Stimulated activated CD4-positive, alpha-beta T cell treated with anti-CD3 and anti-CD28 coated beads, Interleukin-1b, Interleukin-23, amount 100 ng/mL, for 48 hours (primary cell): ENCODE results near the gene BACE2.

Source experiments
- DNase-seq: peaks from one replicate; pipeline ENCODE4 v3.0.0-alpha.2; 2020

BACE2 gene

DNA sequence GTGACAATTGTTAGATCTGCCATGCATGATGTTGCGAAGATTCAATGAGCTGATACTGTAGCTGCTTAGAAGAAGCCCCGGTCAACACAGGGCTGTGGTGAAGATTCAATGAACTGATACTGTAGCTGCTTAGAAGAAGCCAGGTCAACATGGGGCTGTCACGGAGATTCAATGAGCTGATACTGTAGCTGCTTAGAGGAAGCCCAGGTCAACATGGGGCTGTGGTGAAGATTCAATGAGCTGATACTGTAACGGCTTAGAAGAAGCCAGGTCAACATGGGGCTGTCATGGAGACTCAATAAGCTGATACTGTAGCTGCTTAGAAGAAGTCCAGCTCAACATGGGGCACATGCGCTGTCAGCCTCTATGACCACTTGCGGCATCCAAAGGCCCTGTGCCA, 18.8 kb upstream of the BACE2 start:
- DNase-seq, result no peak

DNA sequence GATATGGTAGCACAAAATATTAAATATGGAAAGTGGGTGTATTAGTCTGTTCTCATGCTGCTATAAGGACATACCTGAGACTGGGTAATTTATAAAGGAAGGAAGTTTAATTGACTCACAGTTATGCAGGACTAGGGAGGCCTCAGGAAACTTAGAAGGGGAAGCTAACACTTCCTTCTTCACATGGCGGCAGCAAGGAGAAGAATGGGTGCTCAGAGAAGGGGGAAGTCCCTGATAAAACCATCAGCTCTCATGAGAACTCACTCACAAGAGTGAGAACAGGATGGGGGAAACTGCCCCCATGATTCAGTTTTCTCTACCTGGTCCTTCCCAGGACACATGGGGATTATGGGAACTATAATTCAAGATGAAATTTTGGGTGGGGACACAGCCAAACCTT, 15.8 kb upstream of the BACE2 start:
- DNase-seq, result no peak

DNA sequence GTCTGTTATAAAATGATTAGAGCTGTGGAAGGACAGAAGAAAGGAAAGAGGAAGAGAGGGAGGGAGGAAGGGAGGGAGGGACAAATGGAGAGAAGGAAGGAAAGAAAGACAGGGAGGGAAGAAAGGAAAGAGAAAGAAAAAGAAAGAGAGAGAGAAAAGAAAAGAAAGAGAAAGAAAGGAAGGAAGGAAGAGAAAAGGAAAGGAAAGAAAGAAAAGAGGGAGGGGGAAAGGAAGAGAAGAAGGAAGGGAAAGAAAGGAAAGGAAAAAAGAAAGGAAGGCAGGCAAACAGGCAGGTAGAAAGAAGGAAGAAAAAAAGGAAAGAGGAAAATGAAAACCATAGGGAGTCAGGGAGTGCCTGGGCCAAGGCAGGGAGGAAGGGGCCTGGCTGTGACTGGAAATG, 14.5 kb upstream of the BACE2 start:
- DNase-seq, result no peak

DNA sequence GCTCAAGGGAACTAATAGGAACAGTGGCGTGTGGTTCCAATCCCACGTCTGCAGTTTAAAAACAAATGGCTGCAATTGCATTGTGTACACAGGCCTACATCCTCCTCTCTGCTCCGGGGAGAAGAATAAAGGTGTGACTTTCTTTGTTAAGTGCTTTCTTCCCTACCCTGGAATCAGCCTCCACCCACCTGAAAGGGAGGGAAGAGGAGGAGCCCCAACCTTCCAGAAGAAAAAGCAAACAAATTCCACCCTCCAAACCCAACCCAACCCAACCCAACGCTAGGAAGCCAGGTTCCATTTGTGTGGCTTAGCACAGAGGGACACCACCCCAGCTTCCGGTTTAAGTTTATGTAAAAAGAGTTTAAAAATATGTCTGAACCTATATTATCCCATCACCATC, 11.8 kb upstream of the BACE2 start:
- no peak for DNase-seq

DNA sequence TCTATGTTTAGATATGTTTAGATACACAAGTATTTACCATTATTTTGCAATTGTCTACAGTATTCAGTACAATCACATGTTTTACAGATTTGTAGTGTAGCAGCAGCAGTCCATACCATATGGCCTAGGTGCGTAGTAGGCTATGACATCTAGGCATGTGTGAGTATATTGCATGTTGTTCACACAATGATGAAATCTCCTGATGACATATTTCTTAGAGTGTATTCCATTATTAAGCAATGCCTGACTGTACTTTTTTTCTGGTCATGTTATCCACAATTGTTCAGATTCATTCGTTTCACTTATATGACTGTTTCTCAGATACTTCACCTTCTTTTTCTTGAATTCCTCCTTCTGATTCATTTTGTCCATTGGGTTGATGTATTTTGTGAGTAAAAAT, 9.9 kb upstream of the BACE2 start:
- DNase-seq, result no peak

DNA sequence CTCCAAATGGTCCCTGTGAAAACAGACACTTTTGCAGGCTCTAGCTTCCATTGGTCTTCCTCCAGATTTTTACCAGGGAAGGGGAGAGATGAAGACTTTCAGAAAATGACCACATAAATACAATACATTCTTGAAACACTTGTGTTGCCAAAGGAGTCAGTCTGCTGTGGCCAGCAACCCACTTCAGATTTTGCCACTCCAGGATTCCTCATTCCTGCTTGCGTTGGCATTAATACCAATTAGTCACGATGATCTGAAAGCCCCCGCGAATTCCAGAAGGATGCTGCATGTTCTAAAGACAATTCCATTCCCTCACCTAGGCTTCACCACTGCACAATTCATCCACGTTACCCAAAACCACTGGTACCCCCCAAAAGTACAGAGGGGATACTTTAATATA, 7.9 kb upstream of the BACE2 start:
- DNase-seq, result no peak

DNA sequence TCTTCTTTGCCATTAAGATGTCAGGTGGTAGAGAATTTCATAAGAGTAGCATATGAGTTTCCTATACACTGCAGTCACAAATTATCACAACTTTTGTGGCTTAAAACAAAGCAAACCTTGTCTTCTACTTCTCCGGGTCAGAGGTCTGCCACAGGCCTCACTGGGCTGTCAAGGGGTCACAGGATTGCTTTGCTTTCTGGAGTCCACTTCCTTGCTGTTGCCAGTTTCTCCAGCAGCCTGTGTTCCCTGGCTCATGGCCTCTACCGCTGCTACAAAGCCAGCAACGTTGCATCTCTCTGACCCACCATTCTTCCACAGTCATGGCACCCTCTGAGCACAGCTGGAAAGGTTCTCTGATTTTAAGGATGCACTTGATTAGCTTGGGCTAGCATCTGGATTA, 6.5 kb upstream of the BACE2 start:
- no peak for DNase-seq

DNA sequence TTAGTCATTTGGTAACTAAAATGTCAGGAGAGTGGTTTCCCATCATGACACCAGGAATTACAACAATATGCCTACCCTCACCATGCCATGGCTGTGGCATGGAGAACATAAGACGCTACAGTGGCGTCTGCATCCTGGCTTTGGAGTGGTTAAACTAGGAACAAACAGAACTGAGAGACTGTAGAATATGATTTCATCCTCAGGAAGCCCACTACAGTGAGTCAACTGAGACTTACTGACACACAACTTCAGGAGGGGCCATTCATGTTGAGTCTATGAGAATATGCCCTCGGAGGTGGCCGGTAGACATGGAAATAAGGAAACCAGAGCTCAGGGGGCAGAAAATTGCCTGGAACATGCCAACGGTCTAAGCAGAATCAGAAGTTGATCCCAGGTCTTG, 5.9 kb upstream of the BACE2 start:
- no peak for DNase-seq

DNA sequence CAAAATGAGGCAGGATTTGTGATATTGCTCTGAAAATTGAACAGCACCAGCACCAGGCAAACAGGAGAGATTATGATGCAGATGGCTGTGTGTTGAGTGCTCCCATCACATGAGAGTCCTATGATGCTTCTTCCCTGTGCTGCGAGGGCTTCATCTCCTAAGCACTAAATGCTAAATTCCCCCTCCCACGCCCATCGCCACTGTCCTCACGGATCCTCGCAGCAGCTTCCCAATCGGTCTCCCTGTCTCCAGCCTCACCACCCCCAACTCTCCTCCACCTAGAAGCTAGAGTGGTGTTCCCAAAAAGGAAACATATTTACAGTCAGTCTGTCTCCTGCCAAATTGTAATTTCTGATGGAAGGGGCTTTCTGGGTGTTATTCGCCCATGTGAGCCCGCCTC, 4.9 kb upstream of the BACE2 start:
- no peak for DNase-seq

DNA sequence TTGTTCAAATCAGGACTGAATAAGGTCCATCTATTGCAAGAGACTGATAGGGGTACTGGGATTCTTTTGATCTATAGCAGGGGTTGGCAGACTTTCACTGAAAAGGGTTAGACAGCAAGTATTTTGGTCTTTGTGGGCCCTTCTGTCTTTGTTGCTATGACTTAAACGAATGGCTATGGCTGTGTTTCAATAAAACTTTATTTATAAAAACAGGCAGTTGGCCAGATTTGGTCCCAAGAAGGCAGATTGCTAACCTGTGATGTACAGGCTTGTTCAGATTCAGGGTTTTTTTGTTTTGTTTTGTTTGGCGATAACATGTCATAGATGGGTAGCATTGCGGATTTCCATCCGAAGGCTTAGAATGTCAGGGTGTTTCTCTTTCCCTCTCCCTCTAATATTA, 3.9 kb upstream of the BACE2 start:
- DNase-seq, result no peak

DNA sequence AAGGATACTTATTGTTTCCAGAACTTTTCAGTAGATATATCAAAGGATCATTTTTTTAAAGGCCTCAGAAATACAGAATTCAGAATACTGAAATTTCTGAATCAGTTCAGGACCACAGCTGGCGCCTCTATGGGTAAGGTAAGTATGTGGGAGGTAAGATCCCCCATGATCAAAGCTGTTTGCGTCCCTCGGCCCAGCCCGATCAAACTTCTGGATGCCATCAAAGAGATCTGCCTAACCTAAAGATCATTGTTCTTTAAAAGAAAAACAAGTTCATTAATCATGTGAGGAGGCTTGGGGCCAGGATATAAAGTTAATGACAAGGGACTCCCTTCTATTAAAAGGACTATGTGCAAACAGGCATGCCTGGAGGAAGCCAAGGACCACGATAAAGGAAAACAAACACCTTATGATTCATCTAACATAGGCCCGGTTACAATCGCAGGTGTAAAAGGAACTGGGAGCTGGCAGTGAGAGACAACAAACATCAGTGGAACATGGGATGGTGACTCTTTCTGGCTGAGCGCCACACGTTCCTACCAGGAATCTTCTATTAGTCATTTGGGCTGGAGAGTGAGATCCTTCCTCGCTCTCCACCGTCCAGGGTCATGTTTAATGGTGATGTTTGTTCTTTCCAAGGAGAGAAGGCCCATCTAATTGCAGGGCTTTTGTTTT, 2.8 kb upstream of the BACE2 start:
- no peak for DNase-seq

DNA sequence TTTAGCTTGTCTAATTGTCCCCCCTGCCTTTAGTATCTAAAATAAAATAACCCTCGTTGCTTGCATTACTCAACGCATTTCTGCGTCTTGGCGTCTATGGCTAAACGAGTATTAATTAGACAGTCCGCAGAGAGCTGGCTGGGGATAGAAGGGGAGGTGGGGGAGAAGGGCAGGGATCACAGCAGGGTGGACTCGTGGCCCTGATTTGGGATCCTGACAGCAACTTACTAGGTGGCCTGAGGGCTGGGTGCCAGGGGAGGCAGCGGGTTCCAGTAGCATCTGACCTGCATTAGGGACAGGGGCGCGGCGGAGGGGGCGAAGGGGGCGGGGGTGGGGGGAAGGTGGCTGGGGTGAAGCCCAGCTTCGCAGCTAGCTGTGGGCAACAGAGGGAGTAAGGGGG, 1.1 kb upstream of the BACE2 start:
- DNase-seq, result no peak

DNA sequence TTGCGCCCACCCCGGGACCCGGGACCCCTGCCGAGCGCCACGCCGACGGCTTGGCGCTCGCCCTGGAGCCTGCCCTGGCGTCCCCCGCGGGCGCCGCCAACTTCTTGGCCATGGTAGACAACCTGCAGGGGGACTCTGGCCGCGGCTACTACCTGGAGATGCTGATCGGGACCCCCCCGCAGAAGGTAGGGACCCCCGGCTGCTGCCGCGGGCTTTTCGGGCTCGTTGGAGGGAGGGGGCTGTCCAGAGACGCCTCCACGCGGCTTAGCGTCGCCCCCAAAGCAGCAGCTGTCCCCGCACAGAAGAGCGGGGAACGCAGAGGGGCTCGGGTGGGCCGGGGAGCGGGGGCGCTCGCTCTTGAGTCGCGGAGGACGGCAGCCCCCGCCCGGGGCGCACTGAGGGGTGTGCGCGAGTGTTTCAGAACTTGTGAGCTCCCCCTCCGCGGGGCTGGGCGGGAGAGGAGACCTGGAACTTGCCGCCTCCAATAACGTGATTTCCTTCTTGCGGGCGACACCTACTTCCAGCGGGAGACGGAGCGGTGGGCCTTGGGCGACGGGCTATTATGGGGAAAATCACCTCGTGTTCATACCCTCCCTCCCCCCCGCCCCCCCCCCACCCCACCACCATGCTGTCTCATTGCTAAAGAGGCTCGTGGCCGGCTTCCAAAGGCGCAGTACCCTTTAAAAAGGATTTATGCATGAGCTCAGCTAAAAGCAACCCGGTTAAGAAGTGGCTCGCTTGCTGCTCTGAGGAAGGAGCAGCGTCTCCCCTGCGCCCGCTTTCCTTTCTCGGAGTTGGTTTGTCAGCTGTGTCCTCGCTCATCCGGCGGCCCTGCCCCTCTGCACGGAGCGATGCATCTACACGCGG, 664 bp downstream of the BACE2 start:
- DNase-seq, result no peak

DNA sequence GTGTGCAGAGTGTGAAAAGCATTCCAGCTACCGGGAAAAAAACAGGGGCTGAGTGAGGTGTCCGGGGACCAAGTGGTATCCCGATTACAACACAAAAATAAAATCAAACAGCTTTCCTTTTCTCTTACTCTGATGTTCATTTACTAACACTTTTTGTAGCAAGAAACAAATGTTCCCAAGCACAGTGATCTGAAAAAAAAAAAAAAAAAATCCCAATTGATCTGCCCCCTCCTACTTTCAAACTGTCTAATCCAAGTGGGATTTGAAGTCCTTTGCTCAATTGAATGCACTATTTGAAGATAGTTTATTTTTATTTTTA, 1.3 kb downstream of the BACE2 start:
- no peak for DNase-seq

DNA sequence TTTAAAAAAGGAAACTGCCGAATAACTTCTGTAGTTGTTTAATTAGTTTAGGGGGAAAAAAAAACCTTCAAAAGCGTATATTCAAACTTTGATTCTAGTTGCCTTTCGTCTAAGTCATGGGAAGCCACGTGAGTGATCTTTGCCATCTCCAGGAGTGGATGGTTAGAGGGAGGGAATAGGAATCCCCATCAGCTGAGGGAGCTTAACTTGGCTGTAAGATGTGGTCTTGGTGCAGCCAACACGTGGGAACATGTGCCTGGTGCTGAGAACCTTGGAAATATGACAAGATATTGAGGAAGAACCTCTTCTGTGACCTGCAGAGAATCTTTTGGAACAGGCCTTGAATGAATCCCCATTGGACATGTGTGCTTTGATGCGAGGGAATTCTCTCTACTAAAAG, 1.7 kb downstream of the BACE2 start:
- no peak for DNase-seq

DNA sequence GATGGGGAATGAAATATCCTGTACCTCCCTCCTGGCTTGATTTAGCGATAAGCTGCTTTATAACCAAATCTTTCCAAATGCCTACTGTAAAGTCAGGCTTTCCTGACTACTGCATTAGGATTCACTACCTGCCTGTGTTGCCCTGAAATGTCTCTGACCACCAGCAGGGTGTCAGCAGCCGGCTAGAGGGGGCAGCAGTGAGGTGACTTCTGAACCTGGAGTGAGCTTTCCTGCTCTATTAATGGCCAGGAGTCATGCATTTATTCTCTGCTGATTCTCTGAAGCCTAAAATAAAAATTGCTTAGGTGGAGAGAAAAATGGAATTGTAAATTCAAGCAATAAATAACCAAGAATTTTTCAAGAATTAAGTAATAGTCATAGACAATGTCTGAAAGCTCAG, 2.5 kb downstream of the BACE2 start:
- DNase-seq, result no peak

DNA sequence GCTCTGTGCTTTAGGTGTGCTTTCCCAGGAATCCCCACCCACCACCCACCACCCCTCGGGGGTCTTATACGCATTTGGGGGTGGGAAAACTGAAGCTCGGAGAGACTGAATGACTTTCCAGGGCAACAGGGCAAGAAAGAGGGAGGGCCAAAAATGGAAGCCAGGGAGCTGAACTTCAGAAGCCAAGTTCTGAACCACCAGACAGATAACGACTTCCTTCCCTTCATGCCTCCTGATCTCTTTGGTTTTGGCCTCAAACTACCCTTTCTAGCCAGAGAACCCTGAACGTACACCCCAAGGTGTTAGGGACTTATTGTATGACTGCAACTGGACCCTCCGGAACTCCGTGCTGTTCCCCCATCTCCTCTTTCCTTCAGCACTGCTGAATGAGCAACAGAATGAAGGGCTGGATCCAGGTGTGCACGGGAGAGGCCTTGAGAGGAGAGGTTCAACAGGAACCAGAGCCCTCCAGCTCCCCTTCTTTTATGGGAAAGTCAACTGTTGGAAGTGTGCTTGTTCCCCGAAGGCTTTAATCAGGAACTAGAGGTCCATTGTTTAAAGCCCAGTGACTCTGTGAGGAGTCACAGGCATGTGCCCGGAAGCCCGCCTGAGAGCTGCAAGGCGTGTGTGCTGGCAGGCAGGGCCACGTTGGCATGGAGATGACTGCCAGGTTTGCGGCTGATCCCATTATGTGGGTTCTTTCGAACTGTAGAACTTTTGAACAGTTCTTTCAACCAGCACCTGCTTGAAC, 3.1 kb downstream of the BACE2 start:
- no peak for DNase-seq

DNA sequence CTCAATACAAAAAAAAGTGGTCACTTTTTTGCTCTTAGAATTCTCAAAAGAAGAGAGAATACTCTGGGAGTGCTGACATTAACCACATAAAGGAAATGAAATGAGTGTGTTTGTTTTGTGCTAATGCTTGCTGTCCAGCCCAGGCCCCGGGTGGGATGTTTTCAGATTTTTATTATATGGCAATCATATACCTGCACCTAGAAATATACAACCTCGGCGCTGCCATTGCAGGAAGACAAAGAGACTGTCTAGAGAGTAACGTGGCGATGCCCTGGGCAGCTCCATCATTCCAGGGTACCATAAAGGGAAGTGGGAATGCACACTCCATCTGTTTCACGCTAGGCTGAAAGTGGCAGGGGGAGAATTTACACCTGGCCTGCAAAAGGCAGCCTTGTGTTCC, 7.1 kb downstream of the BACE2 start:
- DNase-seq, result no peak

DNA sequence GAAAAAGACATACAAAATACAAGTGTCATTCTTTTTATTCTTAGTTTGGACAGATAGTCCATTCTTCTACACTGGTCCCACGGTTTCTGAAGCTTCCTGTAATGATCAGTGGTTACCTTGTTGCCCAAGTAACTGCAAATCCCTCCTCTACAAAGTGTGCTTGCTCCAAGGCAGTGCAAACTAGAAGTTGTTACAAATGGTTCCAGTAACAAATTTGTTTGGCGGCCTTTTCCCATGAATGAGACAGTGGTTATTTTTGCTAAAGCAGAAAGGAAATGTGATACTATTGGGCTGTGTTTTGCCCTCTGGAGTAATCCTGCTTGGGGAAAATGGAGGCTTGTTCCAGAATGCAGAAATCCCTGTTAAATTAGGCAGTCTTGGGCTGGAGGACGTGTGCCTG, 8.9 kb downstream of the BACE2 start:
- no peak for DNase-seq

DNA sequence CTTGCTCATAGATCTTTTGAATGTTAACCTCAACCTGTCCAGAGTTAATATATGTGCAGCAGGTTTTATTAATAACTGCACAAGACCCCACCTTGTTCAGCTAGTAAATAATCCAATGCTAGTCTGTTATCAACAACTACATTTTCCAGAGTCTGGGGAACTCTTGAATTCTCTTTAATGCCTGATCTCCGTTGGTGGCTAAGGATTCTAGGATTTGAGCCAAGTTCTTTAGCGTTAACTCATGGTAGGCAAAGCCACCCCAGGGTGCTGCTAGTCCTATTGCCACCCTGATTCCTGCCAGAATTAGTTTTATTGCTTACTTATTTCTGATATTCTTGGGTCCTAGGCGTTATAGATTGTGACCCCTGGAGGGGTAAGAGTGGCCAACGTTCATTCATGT, 12.8 kb downstream of the BACE2 start:
- no peak for DNase-seq

DNA sequence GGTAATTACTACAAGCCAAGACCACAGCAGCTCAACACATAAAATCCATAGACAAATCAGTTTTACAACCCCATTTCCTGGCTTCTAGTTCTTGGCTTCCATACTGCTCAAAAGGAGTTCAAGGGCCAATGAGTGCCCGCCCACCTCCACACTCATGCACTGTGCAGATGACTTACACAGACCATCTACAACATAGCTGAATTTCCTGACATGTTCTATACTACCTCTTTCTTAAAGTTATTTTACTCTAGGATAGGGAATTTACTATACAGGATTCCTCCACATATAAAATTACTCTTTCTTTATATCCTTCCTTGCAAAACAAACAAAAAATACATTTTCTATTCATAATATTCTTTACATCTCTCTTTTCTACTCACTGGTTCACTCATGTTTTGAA, 14.6 kb downstream of the BACE2 start:
- no peak for DNase-seq

DNA sequence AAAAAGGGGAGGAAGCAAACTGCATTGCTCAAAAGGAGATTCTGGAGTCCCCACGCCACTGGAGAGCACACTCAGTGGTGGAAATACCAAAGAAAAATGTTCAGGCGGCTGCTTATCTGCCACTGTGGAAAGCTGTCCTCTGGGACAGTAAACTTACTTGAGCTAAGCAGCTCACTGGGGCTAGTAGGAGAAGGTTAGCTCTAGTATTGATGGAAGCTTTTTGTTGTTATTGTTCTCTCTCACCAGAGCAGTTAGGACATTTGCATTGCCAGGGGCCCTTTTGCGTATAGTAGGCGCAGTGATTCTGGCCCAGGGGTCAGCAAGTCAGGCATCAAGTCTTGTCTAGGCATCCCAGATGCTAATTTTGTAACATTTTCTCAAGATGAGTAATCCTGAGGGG, 15.6 kb downstream of the BACE2 start:
- DNase-seq, result no peak

DNA sequence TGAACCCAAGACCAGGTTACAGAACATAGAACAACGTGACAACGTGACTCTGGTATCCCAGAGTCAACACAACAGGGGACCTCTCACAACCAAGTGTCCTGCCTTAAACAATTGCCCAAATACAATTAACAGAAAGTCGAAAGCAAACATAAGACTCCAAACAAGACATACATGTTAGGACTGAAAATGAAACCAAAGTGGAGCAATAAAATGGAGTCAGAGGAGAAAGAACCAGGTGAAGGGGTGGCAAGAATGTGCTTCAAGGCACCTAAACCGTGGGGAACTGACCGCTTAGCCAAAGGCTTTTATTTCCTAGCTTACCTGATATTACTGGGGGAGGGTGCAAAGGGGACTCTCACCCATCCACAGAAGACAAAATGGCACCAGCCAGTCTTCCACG, 17.8 kb downstream of the BACE2 start:
- DNase-seq, result no peak
